ENCODE results near the gene GABRR2.
A peak's percentile ranks its signal among the peaks of the same experiment; 100 is the strongest.

GABRR2 gene

GRCh38 chr6:89346433-89346832 is 31.3 kb upstream of the GABRR2 start:
- Histone ChIP-seq H3K4me1 (ENCODE audit: insufficient read depth, low read length, poor library complexity, severe bottlenecking) (peaks cover 54% of the 10 kb centered on the region), H3K36me3 (ENCODE audit: insufficient read depth, low read length) (peaks cover 10% of the 10 kb centered on the region; the same call in 1 of the 2 replicates), H4K20me1 (ENCODE audit: insufficient read depth, low read length, poor library complexity, severe bottlenecking) (peaks cover 66% of the 10 kb centered on the region), H3K9me2 (replicated peaks; ENCODE audit: low read depth, low read length) (no peaks in the 10 kb centered on the region), H3K9ac (ENCODE audit: low read depth, low read length, poor library complexity, severe bottlenecking) (no peak overlapping the region), H3K4me3 (ENCODE audit: low read length, poor library complexity, severe bottlenecking) (peak overlapping the region; percentile 33), H3K79me2 (ENCODE audit: insufficient read depth, low read length) (peaks cover 93% of the 10 kb centered on the region), H3K9me3 (ENCODE audit: insufficient read depth, low read depth, low read length) (no peaks in the 10 kb centered on the region), H3K27me3 (ENCODE audit: insufficient read depth, low read length, poor library complexity, severe bottlenecking) (no peaks in the 10 kb centered on the region), H3K4me2 (ENCODE audit: low read depth, low read length, poor library complexity, severe bottlenecking) (peak overlapping the region; percentile 88), H2AFZ (ENCODE audit: low read length) (no peak overlapping the region), H3F3A (ENCODE audit: low read depth) (peaks cover 2% of the 10 kb centered on the region; the same call in 1 of the 2 replicates)
- TF ChIP-seq CTCF (conservative IDR thresholded peaks at IDR 0.05; ENCODE audit: low read length) (no peak), EZH2phosphoT487 (IDR thresholded peaks at IDR 0.05; ENCODE audit: borderline replicate concordance) (no peak)

- Histone ChIP-seq H3K4me3 (ENCODE audit: low read length, poor library complexity, severe bottlenecking) (no peak overlapping the region), H3K27me3 (ENCODE audit: insufficient read depth, low read length, poor library complexity, severe bottlenecking) (no peaks in the 10 kb centered on the region), H2AFZ (ENCODE audit: low read length) (no peak overlapping the region), H3K36me3 (ENCODE audit: insufficient read depth, low read length) (peaks cover 58% of the 10 kb centered on the region), H3K4me2 (ENCODE audit: low read depth, low read length, poor library complexity, severe bottlenecking) (no peak overlapping the region), H3K9ac (ENCODE audit: low read depth, low read length, poor library complexity, severe bottlenecking) (no peak overlapping the region), H3K4me1 (ENCODE audit: insufficient read depth, low read length, poor library complexity, severe bottlenecking) (peaks cover 3% of the 10 kb centered on the region), H3K9me3 (ENCODE audit: insufficient read depth, low read depth, low read length) (no peaks in the 10 kb centered on the region), H4K20me1 (ENCODE audit: insufficient read depth, low read length, poor library complexity, severe bottlenecking) (peaks cover 24% of the 10 kb centered on the region), H3F3A (ENCODE audit: low read depth) (no peaks in the 10 kb centered on the region; the same call in 1 of the 2 replicates), H3K9me2 (replicated peaks; ENCODE audit: low read depth, low read length) (no peaks in the 10 kb centered on the region), H3K79me2 (ENCODE audit: insufficient read depth, low read length) (peaks cover 32% of the 10 kb centered on the region)
- no peak for TF ChIP-seq CTCF (conservative IDR thresholded peaks at IDR 0.05; ENCODE audit: low read length)
- no peak for TF ChIP-seq EZH2phosphoT487 (IDR thresholded peaks at IDR 0.05; ENCODE audit: borderline replicate concordance)
These were observed 24.5 kb upstream of the GABRR2 start for GRCh38 chr6:89339565-89339964.

- Histone ChIP-seq H3K27me3 (ENCODE audit: insufficient read depth, low read length, poor library complexity, severe bottlenecking) (no peaks in the 10 kb centered on the region), H4K20me1 (ENCODE audit: insufficient read depth, low read length, poor library complexity, severe bottlenecking) (peaks cover 4% of the 10 kb centered on the region), H2AFZ (ENCODE audit: low read length) (no peak overlapping the region), H3K9me3 (ENCODE audit: insufficient read depth, low read depth, low read length) (no peaks in the 10 kb centered on the region), H3K79me2 (ENCODE audit: insufficient read depth, low read length) (peaks cover 2% of the 10 kb centered on the region; the same call in 1 of the 2 replicates), H3K4me1 (ENCODE audit: insufficient read depth, low read length, poor library complexity, severe bottlenecking) (no peaks in the 10 kb centered on the region), H3K9me2 (replicated peaks; ENCODE audit: low read depth, low read length) (no peaks in the 10 kb centered on the region), H3K9ac (ENCODE audit: low read depth, low read length, poor library complexity, severe bottlenecking) (no peak overlapping the region), H3K4me3 (ENCODE audit: low read length, poor library complexity, severe bottlenecking) (no peak overlapping the region), H3F3A (ENCODE audit: low read depth) (no peaks in the 10 kb centered on the region; the same call in 1 of the 2 replicates), H3K36me3 (ENCODE audit: insufficient read depth, low read length) (peaks cover 69% of the 10 kb centered on the region), H3K4me2 (ENCODE audit: low read depth, low read length, poor library complexity, severe bottlenecking) (no peak overlapping the region)
- TF ChIP-seq EZH2phosphoT487 (IDR thresholded peaks at IDR 0.05; ENCODE audit: borderline replicate concordance) (no peak), CTCF (conservative IDR thresholded peaks at IDR 0.05; ENCODE audit: low read length) (no peak)
These were observed 20.1 kb upstream of the GABRR2 start for GRCh38 chr6:89335164-89335563.

Data from Loucy (cell line).